ENCODE data around the gene DDA1. TPM values are rescaled to one million over a fixed set of nuclear protein-coding genes. Genes with fewer than 3 reads are reported as not detected.

DDA1 gene
- total and polyA plus RNA-seq, 8 donors: 6.1 to 25.4 (median 11.6) TPM

Other genes with a start within 250 kb of the DDA1 start
- 1 to 10 TPM; 2.0 to 5.6 (median 2.1) TPM for gene HAUS8, start 234.1 kb upstream of the DDA1 start, total RNA-seq
- gene HAUS8, start 234.1 kb upstream of the DDA1 start, polyA plus RNA-seq: 10 to 100 TPM in 1 of 2 donors, 1 to 10 TPM in 1; 6.5 to 12.0 TPM
- gene MYO9B, start 233.8 kb upstream of the DDA1 start, total RNA-seq: 10 to 100 TPM; 16.6 to 49.2 (median 20.8) TPM
- 10 to 100 TPM; 40.9 to 53.4 TPM for gene MYO9B, start 233.8 kb upstream of the DDA1 start, polyA plus RNA-seq
- 10 to 100 TPM; 12.8 to 22.4 (median 16.4) TPM for gene USE1, start 94.2 kb upstream of the DDA1 start, total RNA-seq
- 10 to 100 TPM; 43.3 to 46.6 TPM for gene USE1, start 94.2 kb upstream of the DDA1 start, polyA plus RNA-seq
- 10 to 100 TPM; 13.4 to 19.6 (median 16.9) TPM for gene OCEL1, start 83.3 kb upstream of the DDA1 start, total RNA-seq
- gene OCEL1, start 83.3 kb upstream of the DDA1 start, polyA plus RNA-seq: 10 to 100 TPM; 20.9 to 28.4 TPM
- 10 to 100 TPM; 32.5 to 51.2 (median 39.7) TPM for gene NR2F6, start 63.6 kb upstream of the DDA1 start, total RNA-seq
- 10 to 100 TPM; 21.3 to 23.5 TPM for gene NR2F6, start 63.6 kb upstream of the DDA1 start, polyA plus RNA-seq
- 1 to 10 TPM; 1.2 to 2.9 (median 1.8) TPM for gene USHBP1, start 44.8 kb upstream of the DDA1 start, total RNA-seq
- gene USHBP1, start 44.8 kb upstream of the DDA1 start, polyA plus RNA-seq: 10 to 100 TPM in 1 of 2 donors, 1 to 10 TPM in 1; 9.3 to 11.1 TPM
- gene BABAM1, start 42.1 kb upstream of the DDA1 start, total RNA-seq: 10 to 100 TPM; 25.5 to 46.8 (median 31.8) TPM
- gene BABAM1, start 42.1 kb upstream of the DDA1 start, polyA plus RNA-seq: 10 to 100 TPM; 64.1 to 71.1 TPM
- under 1 TPM in 5 of 6 donors, not detected in 1; 0.04 to 0.59 (median 0.12) TPM for gene ANKLE1, start 27.7 kb upstream of the DDA1 start, total RNA-seq
- gene ANKLE1, start 27.7 kb upstream of the DDA1 start, polyA plus RNA-seq: under 1 TPM; 0.23 to 0.35 TPM
- gene ABHD8, start 6.1 kb upstream of the DDA1 start, total RNA-seq: 1 to 10 TPM; 5.2 to 8.6 (median 6.0) TPM
- gene ABHD8, start 6.1 kb upstream of the DDA1 start, polyA plus RNA-seq: 1 to 10 TPM; 8.5 TPM
- gene MRPL34, start 3.7 kb upstream of the DDA1 start, total RNA-seq: 10 to 100 TPM; 32.4 to 41.9 (median 37.1) TPM
- gene MRPL34, start 3.7 kb upstream of the DDA1 start, polyA plus RNA-seq: 10 to 100 TPM; 42.9 to 78.1 TPM
- 10 to 100 TPM in 1 of 6 donors, 1 to 10 TPM in 5; 4.9 to 10.2 (median 5.4) TPM for gene ANO8, start 25.3 kb downstream of the DDA1 start, total RNA-seq
- 10 to 100 TPM in 1 of 2 donors, 1 to 10 TPM in 1; 7.1 to 19.0 TPM for gene ANO8, start 25.3 kb downstream of the DDA1 start, polyA plus RNA-seq
- gene GTPBP3, start 28.0 kb downstream of the DDA1 start, total RNA-seq: 10 to 100 TPM in 3 of 6 donors, 1 to 10 TPM in 3; 9.1 to 15.2 (median 11.2) TPM
- gene GTPBP3, start 28.0 kb downstream of the DDA1 start, polyA plus RNA-seq: 10 to 100 TPM; 17.9 to 28.2 TPM
- gene PLVAP, start 67.8 kb downstream of the DDA1 start, total RNA-seq: 10 to 100 TPM; 32.0 to 86.5 (median 58.4) TPM
- 10 to 100 TPM; 70.5 to 87.6 TPM for gene PLVAP, start 67.8 kb downstream of the DDA1 start, polyA plus RNA-seq
- under 1 TPM in 2 of 6 donors, not detected in 4; 0.23 to 0.56 TPM for gene CCDC194, start 84.6 kb downstream of the DDA1 start, total RNA-seq
- not detected for gene CCDC194, start 84.6 kb downstream of the DDA1 start, polyA plus RNA-seq
- 10 to 100 TPM in 4 of 6 donors, 1 to 10 TPM in 2; 3.9 to 34.6 (median 15.4) TPM for gene BST2, start 96.1 kb downstream of the DDA1 start, total RNA-seq
- gene BST2, start 96.1 kb downstream of the DDA1 start, polyA plus RNA-seq: 10 to 100 TPM; 15.7 to 17.3 TPM
- 10 to 100 TPM; 20.6 to 27.3 (median 23.5) TPM for gene MVB12A, start 110.5 kb downstream of the DDA1 start, total RNA-seq
- gene MVB12A, start 110.5 kb downstream of the DDA1 start, polyA plus RNA-seq: 10 to 100 TPM; 43.7 to 58.7 TPM
- gene TMEM221, start 139.1 kb downstream of the DDA1 start, total RNA-seq: under 1 TPM; 0.13 to 1.00 (median 0.46) TPM
- gene TMEM221, start 139.1 kb downstream of the DDA1 start, polyA plus RNA-seq: under 1 TPM; 0.16 to 0.42 TPM
- gene NXNL1, start 151.4 kb downstream of the DDA1 start, total RNA-seq: not detected
- under 1 TPM in 1 of 2 donors, not detected in 1; 0.19 TPM for gene NXNL1, start 151.4 kb downstream of the DDA1 start, polyA plus RNA-seq
- 10 to 100 TPM in 3 of 6 donors, 1 to 10 TPM in 3; 9.4 to 18.1 (median 10.2) TPM for gene SLC27A1, start 161.0 kb downstream of the DDA1 start, total RNA-seq
- 10 to 100 TPM; 31.4 to 37.1 TPM for gene SLC27A1, start 161.0 kb downstream of the DDA1 start, polyA plus RNA-seq
- gene PGLS, start 202.1 kb downstream of the DDA1 start, total RNA-seq: 10 to 100 TPM; 28.8 to 53.8 (median 46.6) TPM
- 10 to 100 TPM; 53.6 to 65.8 TPM for gene PGLS, start 202.1 kb downstream of the DDA1 start, polyA plus RNA-seq
- gene COLGALT1, start 246.1 kb downstream of the DDA1 start, total RNA-seq: 10 to 100 TPM; 13.5 to 50.6 (median 19.5) TPM
- gene COLGALT1, start 246.1 kb downstream of the DDA1 start, polyA plus RNA-seq: 10 to 100 TPM; 27.6 to 34.4 TPM

Measured in pancreas (tissue), 8 donors.